Measurements from ENCODE around the gene ZNF792. TPM values are rescaled to one million over a fixed set of nuclear protein-coding genes. Genes with fewer than 3 reads are reported as not detected.

The ZNF792 gene
- total and polyA plus RNA-seq, 2 of the 4 experiments (the other 2 are of a cell fraction) = 1.5 to 4.8 TPM

DNA sequence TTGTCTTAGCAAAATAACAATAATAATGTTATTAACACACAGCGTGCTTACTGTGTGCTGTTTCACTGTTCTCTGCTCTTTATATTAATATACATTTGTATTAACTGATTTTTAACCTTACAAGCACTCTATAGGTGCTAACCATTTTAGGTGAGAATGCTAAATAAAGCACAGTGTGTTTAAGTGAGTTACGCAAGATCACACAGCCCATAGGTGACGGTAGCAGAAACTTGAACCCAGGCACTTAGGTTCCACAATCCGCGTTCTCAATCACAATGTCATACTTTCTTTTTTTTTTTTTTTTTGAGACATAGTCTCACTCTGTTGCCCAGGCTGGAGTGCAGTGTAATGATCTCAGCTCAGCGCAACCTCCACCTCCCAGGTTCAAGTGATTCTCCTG is 31.5 kb downstream of the ZNF792 start:
- ChIA-PET POLR2A (ENCODE audit: unreplicated experiment) (no interaction called here), CTCF (no interaction called here)

More for the DNA sequence above, 31.5 kb downstream of the ZNF792 start:
- Histone ChIP-seq H3K9ac (ENCODE audit: low read depth, low read length) (no peak overlapping the region), H3K18ac (ENCODE audit: low read depth, low read length) (no peak overlapping the region), H3K79me1 (ENCODE audit: low read depth in 1 of 2, low read length in 2 of 2) (peaks cover 0 to 3% of the 10 kb centered on the region in 2 experiments; a peak in 2 of 4 replicates), H3K4me3 (ENCODE audit: insufficient read depth, low read depth, low read length) (no peak overlapping the region), H2BK20ac (ENCODE audit: low read depth, low read length) (no peak overlapping the region), H3K4me1 (ENCODE audit: control insufficient read depth, insufficient read depth, low read length) (no peaks in the 10 kb centered on the region), H4K91ac (ENCODE audit: insufficient read depth, low read depth, low read length) (no peak overlapping the region), H3K9me1 (ENCODE audit: insufficient read depth, low read length) (no peaks in the 10 kb centered on the region), H2BK15ac (ENCODE audit: low read depth, low read length) (no peak overlapping the region), H3K4ac (ENCODE audit: low read depth, low read length) (no peak overlapping the region), H2AK9ac (replicated peaks; ENCODE audit: low read depth, low read length, poor library complexity) (no peak overlapping the region), H3K9me3 (ENCODE audit: control insufficient read depth, insufficient read depth, low read length) (no peaks in the 10 kb centered on the region), H4K8ac (ENCODE audit: low read depth in 2 of 2, low read length in 2 of 2) (no peak overlapping the region), H3K56ac (ENCODE audit: extremely low read depth, insufficient read depth, low read length) (no peak overlapping the region), H3K14ac (replicated peaks; ENCODE audit: low read depth, low read length) (no peak overlapping the region), H2AK5ac (ENCODE audit: low read depth, low read length) (no peak overlapping the region), H3K23ac (ENCODE audit: low read depth, low read length) (no peak overlapping the region), H4K5ac (ENCODE audit: low read depth, low read length) (no peak overlapping the region), H2BK120ac (ENCODE audit: low read depth, low read length) (no peak overlapping the region), H4K20me1 (ENCODE audit: insufficient read depth, low read length) (no peaks in the 10 kb centered on the region), H3K27ac (ENCODE audit: insufficient read depth, low read length) (no peak overlapping the region), H3K36me3 (ENCODE audit: control insufficient read depth, insufficient read depth, low read length) (peaks cover 10% of the 10 kb centered on the region), H3K27me3 (ENCODE audit: control insufficient read depth, insufficient read depth, low read length) (no peaks in the 10 kb centered on the region), H2AFZ (replicated peaks; ENCODE audit: low read length, poor library complexity) (no peak overlapping the region), H2BK5ac (ENCODE audit: low read depth, low read length, poor library complexity, severe bottlenecking) (no peak overlapping the region), H3K4me2 (ENCODE audit: low read depth, low read length) (no peak overlapping the region)
- dilution Hi-C loops (cut with HindIII; ENCODE audit: low sequenced_read_pairs, unreplicated experiment) = no loop called here
- intact Hi-C loops (cut with micrococcal nuclease) = no loop called here
- in situ Hi-C loops (cut with MboI; ENCODE audit: low sequenced_read_pairs) = no loop called here
- 90% methylated on average over 2 of the region's 6 CpGs; no CpG with 5 or more reads in 1 of the 2 experiments for WGBS, 2 experiments (ENCODE audit: extremely low coverage in 2 of 2, insufficient read length in 1 of 2)
- ATAC-seq (ENCODE audit: low read depth) = no peak
- BruUV-seq (replicated peaks) = no TSS peak
- TF ChIP-seq FOS (IDR thresholded peaks at IDR 0.05; ENCODE audit: low read depth, low read length) (no peak), CEBPB (IDR thresholded peaks at IDR 0.05; ENCODE audit: low read depth, low read length) (peak; percentile 59)
- DNase-seq = no peak

All from IMR-90 (cell line).